Gastroesophageal sphincter (tissue), 4 donors: ENCODE measurements around the gene PARN. TPM values are rescaled to one million over a fixed set of nuclear protein-coding genes. Genes with fewer than 3 reads are reported as not detected.

Experiments used
- ATAC-seq: fragments of 150-250 bp; one replicate; pipeline ENCODE4 v1.9.1; 2016; ENCODE audit warnings: mild to moderate bottlenecking, moderate library complexity
- H3K27ac ChIP-seq, 4 donors: fragments of 200-600 bp; sonication (generic) in 3 of 4; 1 replicate in 3 of 4; 2 replicates in 1 of 4; pipeline ENCODE4 v1.5.1; 2016 to 2019
- H3K27me3 ChIP-seq: fragments of 200-600 bp; sonication (generic); one replicate; pipeline ENCODE4 v1.5.1; 2019
- H3K36me3 ChIP-seq, 2 donors: fragments of 200-600 bp; sonication (generic); one replicate each; pipeline ENCODE4 v1.5.1; 2019; ENCODE audit warnings: control low read depth in 1 of 2
- H3K4me1 ChIP-seq, 3 donors: fragments of 200-600 bp; sonication (generic); 1 replicate in 2 of 3; 2 replicates in 1 of 3; pipeline ENCODE4 v1.5.1; 2016 to 2019; ENCODE audit warnings: control low read depth in 2 of 3
- H3K4me3 ChIP-seq, 2 donors: fragments of 200-600 bp; sonication (generic); one replicate each; pipeline ENCODE4 v1.5.1; 2019; ENCODE audit warnings: mild to moderate bottlenecking in 1 of 2, moderate library complexity in 1 of 2
- H3K9me3 ChIP-seq, 3 donors: fragments of 200-600 bp; sonication (generic); one replicate each; pipeline ENCODE4 v1.5.1; 2017 to 2019; ENCODE audit warnings: control low read depth in 2 of 3
- EP300 ChIP-seq: sonication (generic); formaldehyde crosslinking; IDR thresholded peaks from one replicate; pipeline ENCODE4 v1.6.1; 2017; ENCODE audit warnings: antibody characterized with exemption, mild to moderate bottlenecking
- POLR2A ChIP-seq, 2 donors: fragments of 450-650 bp; IDR thresholded peaks; one replicate each; pipeline ENCODE4 v1.6.1; 2017; ENCODE audit warnings: antibody characterized with exemption in 2 of 2, mild to moderate bottlenecking in 2 of 2, moderate library complexity in 1 of 2
- POLR2AphosphoS5 ChIP-seq: sonication (generic); formaldehyde crosslinking; IDR thresholded peaks from one replicate; pipeline ENCODE4 v1.6.1; 2017; ENCODE audit warnings: antibody characterized with exemption
- WGBS, 2 donors: methylation state at CpG; one replicate each; pipeline ENCODE4 v1.1.5; 2018; ENCODE audit warnings: low coverage in 1 of 2; 5-methylcytosine and 5-hydroxymethylcytosine counted together
- total RNA-seq, 4 donors: library from RNA; depleted of rRNA; stranded (reverse); fragments of >200 nt; gene quantifications; one replicate each; pipeline ENCODE4 v1.1.0, GENCODE V29; 2016
- TF ChIP-seq, protein P1 (sequence below), 4 experiments: fragments of 200-600 bp in 2 of 4; fragments of 450-650 bp in 2 of 4; sonication (generic) in 1 of 4; IDR thresholded peaks; one replicate each; pipeline ENCODE4 v1.5.1; 2017 to 2019; ENCODE audit warnings: antibody characterized with exemption in 4 of 4, mild to moderate bottlenecking in 2 of 4, moderate library complexity in 2 of 4

The PARN gene
- total RNA-seq, 4 donors from 2014 or later: 34.9 to 49.7 (median 40.0) TPM

DNA sequence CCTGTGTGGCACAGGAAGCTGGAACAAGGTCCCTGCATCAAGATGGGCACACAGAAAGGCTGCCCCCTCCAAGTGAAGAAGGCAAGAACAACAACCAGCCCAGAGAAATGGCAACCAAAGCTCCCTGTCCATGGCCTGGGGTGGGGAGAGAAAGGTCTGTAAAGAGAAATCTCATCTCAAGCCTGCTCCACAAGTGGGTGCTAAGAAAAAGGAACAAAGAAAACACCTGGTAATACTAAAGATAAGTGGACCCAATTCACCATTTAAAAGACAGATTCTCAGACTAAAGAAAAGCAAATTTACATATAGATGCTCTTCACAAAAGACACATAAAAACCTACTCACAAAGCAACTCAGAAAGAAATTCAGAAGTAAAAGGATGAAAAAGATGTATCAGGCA is 107.4 kb downstream of the PARN start:
- H3K9me3 ChIP-seq: no peaks in the 10 kb centered on the region
- no peak overlapping the region for H3K27ac ChIP-seq
- no peak for ATAC-seq

GRCh38 chr16:14520753-14521152 is 109.3 kb downstream of the PARN start:
- ATAC-seq: no peak
- WGBS, 2 donors: 55 to 90% methylated on average over 2 of the region's 2 CpGs
- H3K27ac ChIP-seq: no peak overlapping the region
- no peaks in the 10 kb centered on the region for H3K4me1 ChIP-seq
- H3K4me3 ChIP-seq: no peak overlapping the region
- H3K27me3 ChIP-seq: no peaks in the 10 kb centered on the region
- H3K9me3 ChIP-seq: no peaks in the 10 kb centered on the region
- TF ChIP-seq POLR2AphosphoS5 (no peak), POLR2A (IDR thresholded peaks at IDR 0.05) (no peak), EP300 (no peak)
- TF ChIP-seq, protein P1, sequence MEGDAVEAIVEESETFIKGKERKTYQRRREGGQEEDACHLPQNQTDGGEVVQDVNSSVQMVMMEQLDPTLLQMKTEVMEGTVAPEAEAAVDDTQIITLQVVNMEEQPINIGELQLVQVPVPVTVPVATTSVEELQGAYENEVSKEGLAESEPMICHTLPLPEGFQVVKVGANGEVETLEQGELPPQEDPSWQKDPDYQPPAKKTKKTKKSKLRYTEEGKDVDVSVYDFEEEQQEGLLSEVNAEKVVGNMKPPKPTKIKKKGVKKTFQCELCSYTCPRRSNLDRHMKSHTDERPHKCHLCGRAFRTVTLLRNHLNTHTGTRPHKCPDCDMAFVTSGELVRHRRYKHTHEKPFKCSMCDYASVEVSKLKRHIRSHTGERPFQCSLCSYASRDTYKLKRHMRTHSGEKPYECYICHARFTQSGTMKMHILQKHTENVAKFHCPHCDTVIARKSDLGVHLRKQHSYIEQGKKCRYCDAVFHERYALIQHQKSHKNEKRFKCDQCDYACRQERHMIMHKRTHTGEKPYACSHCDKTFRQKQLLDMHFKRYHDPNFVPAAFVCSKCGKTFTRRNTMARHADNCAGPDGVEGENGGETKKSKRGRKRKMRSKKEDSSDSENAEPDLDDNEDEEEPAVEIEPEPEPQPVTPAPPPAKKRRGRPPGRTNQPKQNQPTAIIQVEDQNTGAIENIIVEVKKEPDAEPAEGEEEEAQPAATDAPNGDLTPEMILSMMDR (IDR thresholded peaks at IDR 0.05): no peak
- H3K36me3 ChIP-seq: no peaks in the 10 kb centered on the region

More for the DNA sequence above, 107.4 kb downstream of the PARN start:
- Histone ChIP-seq H3K36me3 (no peaks in the 10 kb centered on the region), H3K27me3 (no peaks in the 10 kb centered on the region), H3K4me3 (no peak overlapping the region), H3K4me1 (peaks cover 0 to 14% (median 9%) of the 10 kb centered on the region in 3 donors)
- TF ChIP-seq, protein P1 (IDR thresholded peaks at IDR 0.05): no peak
- no peak for TF ChIP-seq POLR2AphosphoS5
- no peak for TF ChIP-seq POLR2A (IDR thresholded peaks at IDR 0.05)
- TF ChIP-seq EP300: no peak

DNA sequence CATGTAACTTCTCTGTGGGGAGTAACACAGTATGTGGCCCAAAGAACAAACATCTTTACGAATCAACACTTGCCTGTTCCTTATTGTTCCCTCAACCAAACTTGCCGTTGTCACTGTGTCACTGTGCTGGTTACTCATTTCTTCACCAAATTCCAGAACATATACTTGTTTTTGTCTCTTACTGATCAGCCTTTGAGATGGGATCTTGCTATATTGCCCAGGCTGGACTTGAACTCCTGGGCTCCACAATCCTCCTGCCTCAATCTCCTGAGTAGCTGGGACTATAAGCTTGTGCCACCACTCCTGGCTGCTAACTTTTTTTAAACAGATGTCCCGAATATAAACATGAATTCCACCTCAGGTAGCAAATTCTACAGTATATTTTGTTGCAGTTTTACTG is 115.1 kb downstream of the PARN start:
- no peak overlapping the region for H3K4me3 ChIP-seq
- peaks cover 0 to 15% (median 2%) of the 10 kb centered on the region in 3 donors for H3K4me1 ChIP-seq
- H3K27me3 ChIP-seq: no peaks in the 10 kb centered on the region
- TF ChIP-seq POLR2AphosphoS5: no peak
- TF ChIP-seq, protein P1 (IDR thresholded peaks at IDR 0.05): no peak
- TF ChIP-seq POLR2A (IDR thresholded peaks at IDR 0.05): no peak
- no peak for TF ChIP-seq EP300
- H3K27ac ChIP-seq: no peak overlapping the region
- 88 to 93% methylated on average over 3 of the region's 3 CpGs for WGBS, 2 donors
- no peaks in the 10 kb centered on the region for H3K36me3 ChIP-seq
- H3K9me3 ChIP-seq: no peaks in the 10 kb centered on the region
- no peak for ATAC-seq

DNA sequence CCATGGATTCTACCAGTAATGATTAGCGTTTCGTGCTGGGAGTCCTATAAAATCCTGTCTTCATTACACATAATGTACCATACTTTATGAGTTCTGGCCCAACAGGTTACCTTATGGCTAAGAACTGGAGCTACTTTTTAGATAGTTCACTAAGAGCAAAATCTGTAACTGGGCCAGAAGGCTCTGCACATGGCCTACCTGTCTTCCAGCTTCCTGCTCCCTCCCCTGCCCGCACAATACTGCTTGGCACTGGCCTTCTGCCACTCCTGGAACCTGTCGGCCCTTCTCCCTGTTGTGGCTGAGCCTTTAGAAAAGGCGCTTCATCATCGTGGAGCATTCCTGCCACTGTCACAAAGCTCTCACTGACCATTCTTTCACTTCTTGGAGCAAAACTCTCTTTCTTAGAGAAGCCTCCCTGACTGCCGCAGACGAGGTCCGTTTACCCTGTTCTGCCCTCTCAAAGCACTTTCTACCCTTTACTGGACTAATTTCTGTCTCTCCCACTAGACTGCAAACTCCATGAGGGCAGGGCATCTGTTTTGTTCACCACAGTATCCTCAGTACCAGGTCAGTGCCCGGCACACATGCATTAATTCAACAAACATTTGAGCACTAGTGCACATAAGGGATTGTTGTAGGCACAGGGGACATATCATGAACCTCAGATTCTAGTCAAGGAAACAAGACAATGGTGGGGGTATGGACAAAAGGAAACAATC is 116.5 kb downstream of the PARN start:
- peaks cover 0 to 19% (median 5%) of the 10 kb centered on the region in 3 donors for H3K4me1 ChIP-seq
- H3K9me3 ChIP-seq: no peaks in the 10 kb centered on the region
- no peaks in the 10 kb centered on the region for H3K27me3 ChIP-seq
- no peak overlapping the region for H3K27ac ChIP-seq
- no peaks in the 10 kb centered on the region for H3K36me3 ChIP-seq
- no peak overlapping the region for H3K4me3 ChIP-seq
- no peak for ATAC-seq
- 77 to 93% methylated on average over 7 to 9 of the region's 10 CpGs for WGBS, 2 donors
- no peak for TF ChIP-seq POLR2A (IDR thresholded peaks at IDR 0.05)
- no peak for TF ChIP-seq POLR2AphosphoS5
- no peak for TF ChIP-seq EP300
- TF ChIP-seq, protein P1 (IDR thresholded peaks at IDR 0.05): no peak

DNA sequence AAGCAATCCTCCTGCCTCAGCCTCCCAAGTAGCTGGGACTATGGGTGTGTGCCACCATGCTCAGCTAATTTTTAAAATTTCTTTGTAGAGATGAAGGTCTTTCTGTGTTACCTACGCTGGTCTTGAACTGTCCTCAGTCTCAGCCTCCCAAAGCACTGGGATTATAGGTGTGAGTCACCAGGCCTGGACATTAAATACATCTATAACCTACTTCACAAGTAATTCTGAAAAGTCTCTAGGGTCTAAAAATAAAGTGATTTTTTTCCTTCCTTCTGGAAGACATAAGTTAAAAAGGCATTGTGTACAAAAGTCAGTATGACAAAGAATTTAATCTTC is 118.3 kb downstream of the PARN start:
- 75 to 83% methylated on average over 1 of the region's 1 CpG for WGBS, 2 donors
- Histone ChIP-seq H3K36me3 (no peaks in the 10 kb centered on the region), H3K27ac (no peak overlapping the region), H3K4me3 (no peak overlapping the region), H3K9me3 (no peaks in the 10 kb centered on the region), H3K27me3 (no peaks in the 10 kb centered on the region), H3K4me1 (peaks cover 0 to 19% (median 5%) of the 10 kb centered on the region in 3 donors)
- no peak for TF ChIP-seq POLR2AphosphoS5
- TF ChIP-seq, protein P1 (IDR thresholded peaks at IDR 0.05): no peak
- no peak for TF ChIP-seq EP300
- TF ChIP-seq POLR2A (IDR thresholded peaks at IDR 0.05): no peak
- ATAC-seq: no peak
